Ecto neural progenitor cell (in vitro differentiated cells): ENCODE data around the gene S100PBP.

Experiments used
- DNase-seq: peaks from one replicate; pipeline ENCODE4 v3.0.0-alpha.2; 2018; ENCODE audit warnings: low spot score

The S100PBP gene

DNA sequence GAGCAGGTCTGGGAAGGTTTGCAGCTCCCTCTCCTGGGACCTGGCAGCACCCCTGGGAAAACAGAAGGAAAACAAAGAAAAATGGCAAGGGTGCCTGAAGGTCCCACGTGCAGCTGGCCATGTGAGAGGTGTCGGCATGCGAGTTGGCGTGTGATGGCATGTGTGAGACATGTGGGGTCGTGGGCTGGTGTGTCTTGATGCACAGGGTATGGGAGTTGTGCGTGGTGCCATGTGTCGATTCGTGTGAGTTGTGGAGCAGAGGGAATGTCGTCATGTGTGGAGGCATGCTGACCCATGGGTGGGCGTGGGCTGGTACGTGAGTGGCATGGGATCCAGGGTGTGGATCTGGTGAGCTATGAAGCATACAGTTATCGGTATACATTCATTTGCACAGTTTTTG, 70.2 kb downstream of the S100PBP start:
- no peak for DNase-seq

DNA sequence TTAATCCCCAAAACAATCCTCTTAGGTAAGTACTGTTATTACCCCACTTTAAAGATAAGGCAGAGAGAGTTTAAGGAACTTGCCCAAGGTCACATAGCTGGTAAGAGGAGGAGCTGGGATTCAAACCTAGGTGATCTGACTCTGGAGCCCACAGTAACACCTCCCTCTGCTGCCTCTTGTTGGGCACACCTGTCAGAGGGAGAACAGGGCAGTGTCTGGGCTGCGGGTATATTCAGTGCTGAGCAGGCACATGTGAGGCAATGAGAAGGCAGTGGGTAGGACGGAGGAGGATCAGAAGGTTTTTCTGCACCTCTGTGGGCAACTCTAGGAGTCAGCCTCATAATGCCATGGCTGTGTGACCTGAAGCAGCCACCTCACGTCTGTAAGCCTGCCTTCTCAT, 70.7 kb downstream of the S100PBP start:
- no peak for DNase-seq

DNA sequence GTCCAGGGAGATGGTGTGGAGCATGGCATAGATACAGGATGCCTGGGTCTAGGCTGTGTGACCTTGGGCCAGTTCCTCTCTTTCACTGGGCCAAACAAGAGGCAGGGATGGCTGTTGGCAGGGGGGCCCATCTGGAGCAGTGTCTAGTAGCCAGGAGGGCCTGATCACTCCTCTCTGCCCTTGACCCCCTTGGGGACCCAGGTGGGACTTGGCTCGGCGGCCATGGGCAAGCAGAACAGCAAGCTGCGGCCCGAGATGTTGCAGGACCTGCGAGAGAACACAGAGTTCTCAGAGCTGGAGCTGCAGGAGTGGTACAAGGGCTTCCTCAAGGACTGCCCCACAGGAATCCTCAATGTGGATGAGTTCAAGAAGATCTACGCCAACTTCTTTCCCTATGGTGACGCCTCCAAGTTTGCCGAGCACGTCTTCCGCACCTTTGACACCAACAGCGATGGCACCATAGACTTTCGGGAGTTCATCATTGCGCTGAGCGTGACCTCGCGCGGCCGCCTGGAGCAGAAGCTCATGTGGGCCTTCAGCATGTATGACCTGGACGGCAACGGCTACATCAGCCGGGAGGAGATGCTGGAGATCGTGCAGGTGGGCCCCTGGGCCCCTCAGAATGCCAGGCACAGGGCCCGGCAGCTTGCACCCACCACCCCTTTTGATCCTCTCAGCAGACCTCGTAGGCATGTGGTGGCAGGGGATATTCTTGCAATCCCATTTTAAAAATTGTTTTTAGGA, 71.4 kb downstream of the S100PBP start:
- DNase-seq: no peak

DNA sequence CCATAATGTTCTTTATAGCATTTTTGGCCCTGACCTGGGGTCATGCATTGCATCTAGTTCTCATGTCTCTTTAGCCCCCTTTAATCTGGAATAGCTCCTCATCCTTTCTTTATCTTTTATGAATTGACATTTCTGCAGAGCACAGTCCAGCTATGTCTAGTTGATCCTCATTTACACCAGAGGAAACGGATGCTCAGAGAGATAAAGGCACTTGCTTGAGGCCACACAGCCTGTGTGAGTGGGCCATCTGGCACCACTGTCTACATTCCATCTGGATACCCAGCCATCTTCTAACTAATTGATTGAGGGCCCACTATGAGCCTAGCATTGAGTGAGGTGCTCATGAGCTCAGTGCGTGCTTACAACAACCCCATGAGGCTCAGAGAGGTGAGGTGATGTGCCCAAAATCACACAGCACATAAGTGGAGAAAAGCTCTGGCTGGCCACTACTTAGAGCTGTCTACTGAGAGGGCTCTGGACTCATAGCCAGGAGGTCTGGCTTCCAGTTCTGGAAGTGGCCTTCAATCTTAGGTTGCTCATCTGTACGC, 72.4 kb downstream of the S100PBP start:
- no peak for DNase-seq

DNA sequence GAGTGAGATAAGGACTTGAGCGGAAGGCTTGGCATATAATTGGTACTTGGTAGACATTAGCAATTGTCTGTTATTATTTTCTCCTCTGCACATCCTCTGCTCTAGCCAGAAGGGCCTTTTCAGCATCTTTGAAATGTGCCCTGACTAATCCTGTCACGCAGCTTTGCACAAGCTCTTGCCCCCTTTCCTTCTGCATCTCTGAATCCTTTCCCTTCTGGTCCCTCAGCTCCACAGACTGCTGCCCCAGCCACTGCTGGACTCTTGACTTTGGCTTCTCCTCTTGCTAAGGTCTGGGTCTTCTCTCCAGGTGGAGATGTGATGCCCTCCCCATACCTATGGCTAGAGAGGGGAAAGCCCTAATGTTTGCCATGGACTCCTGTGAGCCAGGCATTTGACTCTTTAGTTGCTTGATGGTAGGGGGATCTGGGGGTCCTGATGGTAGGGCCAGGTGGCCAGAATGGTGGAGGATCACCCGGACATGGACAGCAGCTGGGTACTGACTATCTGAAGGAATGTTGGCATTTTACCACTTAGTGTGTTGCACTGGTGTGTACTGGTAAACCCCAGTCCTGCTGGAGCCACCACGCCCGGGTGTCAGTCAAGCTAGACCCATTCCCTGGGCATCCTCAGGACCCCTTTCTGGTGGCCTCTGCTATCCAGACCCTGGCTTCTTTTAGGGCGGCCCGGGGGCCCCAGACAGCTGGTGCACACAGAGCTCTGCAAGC, 73.2 kb downstream of the S100PBP start:
- no peak for DNase-seq

DNA sequence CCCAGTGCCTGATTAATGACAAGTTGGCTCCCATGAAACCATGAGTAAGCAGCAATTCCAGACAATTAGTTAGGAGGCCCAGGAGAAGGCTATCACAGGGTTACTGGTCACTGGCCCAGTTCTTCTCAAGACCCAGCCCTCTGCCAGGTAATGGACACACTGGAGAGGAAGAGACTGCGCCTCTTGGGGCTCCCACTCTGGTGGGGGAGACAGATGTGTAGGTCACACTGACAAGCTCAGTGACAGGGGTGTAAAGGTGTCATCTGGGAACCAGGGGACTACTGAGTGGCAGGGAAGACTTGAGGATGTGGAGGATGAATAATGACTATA, 73.8 kb downstream of the S100PBP start:
- DNase-seq: no peak

DNA sequence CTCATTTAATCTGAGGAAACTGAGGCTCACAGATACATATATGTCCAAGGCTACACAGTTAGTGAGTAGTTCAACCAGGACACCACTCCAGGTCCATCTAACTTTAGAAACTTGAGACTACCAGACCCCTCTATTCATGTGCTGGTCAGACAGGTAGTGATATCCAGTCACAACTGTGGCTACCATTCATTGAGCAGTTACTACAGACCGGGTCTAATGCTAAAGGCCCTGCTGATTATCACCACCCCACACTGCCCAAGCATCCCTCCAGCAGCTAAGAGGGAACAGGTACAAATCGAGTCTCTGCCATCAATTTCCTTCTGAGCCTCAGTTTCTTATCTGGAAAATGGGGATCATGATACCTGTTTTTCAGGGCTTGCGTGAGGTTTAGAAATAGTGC, 74.2 kb downstream of the S100PBP start:
- DNase-seq: no peak

DNA sequence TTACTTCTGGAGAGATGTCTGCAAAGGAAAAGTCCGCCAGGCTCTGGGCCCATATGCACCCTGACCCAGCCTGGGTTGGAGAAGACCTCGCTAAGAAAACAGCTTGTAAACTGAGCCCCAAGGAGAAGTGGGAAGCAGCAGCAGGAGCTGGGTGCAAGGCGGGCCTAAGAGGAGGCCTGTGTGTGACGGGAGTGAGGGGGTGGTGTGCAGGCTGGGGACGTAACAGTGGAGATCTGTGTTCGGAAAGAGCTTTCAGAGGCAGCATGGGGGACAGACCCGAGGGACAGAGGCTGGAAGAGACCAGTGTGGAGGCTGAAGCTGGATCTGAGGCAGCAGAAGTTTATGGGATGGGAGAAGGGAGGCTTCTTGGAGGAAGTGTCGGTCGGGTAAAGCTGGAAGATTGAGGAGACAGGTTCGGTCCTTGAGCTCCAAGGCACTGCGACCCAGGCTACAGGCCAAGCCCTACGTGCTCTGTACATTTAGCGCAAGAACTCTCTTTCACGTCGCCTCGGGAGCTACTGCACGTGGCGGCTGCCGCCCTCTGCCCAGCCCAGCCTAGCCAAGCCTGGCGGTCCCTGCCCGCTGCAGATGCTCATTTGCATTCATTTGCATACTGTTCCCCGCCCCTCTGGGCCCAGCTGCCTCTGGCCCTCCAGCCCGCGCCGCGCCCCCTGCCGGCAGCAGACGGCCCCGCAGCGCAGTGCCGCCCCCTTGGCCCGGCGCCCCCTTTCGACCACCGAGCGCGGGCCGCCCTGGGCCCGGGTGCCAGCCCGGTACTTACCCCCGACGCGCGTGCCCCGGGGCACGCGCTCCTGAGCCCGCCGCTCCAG, 75.1 kb downstream of the S100PBP start:
- peak; percentile 86 for DNase-seq

DNA sequence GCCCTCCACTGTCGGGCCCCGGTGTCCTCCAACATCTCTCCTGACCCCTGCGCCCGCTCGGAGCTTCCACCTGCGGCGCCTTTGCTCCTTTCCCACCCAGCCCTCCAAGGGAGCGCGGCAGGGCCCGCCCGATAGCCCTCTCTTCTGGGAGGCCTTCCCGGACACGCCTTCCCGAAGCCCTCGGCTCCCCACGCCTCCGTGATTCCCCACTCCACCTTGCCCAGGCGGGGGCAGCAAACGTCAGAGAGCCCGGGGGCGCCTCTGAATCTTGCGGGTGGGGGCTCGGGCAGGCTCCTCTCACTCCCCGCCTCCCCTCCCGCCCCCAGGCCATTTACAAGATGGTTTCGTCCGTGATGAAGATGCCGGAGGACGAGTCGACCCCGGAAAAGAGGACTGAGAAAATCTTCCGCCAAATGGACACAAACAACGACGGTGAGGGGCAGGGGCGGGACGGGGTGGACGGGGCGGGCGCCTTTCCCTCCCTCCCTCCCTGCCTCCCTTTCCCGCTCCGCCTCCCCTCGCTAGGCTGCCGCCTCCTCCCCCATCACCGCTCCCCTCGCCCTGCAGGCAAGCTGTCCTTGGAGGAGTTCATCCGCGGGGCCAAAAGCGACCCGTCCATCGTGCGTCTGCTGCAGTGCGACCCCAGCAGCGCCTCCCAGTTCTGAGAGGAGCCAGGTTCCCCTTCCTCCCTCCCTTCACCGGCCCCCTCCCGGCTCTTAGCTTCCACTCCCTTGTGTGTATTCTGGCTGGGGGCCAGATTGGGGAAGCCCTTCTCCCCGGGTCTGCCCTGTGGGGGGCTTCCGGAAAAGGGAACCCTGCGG, 76.0 kb downstream of the S100PBP start:
- peak; percentile 86 for DNase-seq

DNA sequence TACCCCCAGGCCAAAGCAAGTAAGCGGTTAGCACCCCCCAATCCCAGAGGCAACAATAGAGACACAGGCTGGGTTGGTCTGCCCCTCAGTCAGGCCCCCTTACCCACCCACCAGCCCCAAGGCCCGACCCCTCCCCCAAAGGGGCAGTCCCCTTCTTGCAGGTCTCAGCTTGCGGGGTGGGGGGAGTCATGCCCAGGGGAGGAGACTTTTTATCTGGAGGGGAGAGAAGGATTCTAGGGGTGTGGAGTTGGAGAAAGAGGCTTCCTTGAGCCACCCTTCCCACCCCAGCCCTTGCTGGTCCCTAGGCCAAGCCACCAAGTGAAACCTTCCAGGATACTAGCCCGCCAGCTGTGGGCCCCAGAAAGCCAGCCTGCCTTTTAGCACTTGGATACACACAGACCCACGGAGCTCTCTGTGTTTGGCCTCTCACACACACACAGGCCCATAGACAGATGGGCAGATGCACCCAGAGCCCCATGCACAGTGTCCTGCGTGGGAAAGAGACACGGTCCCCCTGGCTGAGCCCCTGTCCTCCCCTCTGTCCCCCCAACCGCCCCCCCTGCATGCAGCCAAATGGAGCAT, 76.7 kb downstream of the S100PBP start:
- DNase-seq: no peak

DNA sequence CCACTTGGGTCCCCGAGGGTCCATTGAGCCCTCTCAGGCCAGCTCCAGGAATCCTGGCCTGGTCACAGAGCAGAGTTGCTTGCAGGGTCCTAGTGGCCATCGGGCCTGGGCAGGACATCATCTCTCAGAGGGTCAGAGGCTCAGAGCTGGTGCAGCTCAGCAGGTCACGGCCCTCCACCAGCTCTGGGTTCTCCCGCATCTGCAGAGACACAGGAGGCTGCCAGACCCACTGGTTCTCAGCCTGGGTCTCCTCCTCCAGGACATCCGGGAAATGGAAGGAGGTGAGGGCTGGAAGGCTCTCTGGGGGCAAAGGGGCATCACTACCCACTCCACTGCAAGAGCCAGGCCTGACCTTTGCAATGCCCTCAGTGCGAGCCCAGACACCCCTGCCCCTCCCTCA, 77.2 kb downstream of the S100PBP start:
- DNase-seq: no peak

DNA sequence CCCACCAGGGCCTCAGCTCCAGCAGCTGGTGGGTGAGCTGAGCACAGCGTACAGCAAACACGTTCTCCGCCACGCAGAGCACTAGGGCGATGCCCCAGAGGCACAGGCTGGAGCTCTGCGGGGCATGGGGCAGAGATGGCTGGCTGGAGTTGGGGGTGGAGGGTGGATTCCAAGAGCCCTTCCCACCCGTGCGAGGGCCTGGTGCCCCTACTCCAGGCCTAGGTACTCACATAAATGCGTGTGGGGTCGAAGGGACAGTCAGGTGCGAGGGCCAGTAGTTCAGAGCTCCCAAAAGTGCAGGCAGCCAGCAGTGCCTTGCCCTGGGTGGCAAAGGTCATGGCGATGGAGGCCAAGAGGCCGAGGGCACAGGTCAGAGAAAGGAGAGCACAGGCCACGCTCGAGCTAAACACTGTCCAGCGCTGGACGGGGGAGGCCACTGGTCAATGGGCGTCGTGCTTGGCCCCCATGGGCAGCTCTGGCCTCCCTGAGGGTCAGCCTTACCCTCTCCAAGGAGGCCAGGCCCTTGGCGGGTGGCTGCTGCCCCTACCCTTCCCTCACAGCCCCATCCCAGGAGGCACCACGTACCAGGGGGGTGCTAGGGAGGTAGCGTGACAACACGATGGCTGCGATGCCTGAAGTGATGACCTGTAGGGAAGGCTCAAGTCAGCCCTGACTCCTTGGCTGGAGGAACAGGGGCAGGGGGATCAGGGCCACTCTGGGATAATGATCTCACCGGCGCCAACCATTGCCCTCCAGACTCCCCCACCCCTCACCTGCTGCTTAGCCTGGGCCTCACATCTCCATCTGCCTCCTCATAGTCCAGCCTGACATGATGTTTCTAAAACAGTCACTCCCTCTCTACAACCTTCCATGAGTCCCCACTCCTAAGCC, 78.1 kb downstream of the S100PBP start:
- no peak for DNase-seq

DNA sequence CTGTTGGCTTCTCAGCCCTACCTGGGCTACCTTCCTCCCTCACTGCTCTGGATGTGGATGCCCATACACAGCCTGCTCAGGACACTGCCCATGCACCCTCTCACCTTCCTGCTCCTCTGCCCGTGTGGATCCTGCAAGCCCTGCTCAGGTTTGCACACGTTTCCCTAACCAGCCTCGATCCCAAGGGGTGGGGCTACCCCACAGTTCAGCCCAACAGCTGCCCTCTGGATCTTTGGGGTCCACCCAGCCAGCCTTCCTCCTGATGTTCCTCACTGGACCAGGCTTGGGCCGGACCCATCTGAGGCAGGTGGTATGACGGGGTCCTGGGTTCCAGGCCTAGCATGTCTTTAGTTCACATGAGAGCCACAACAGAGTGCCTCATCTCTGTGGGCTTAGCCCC, 79.0 kb downstream of the S100PBP start:
- no peak for DNase-seq

DNA sequence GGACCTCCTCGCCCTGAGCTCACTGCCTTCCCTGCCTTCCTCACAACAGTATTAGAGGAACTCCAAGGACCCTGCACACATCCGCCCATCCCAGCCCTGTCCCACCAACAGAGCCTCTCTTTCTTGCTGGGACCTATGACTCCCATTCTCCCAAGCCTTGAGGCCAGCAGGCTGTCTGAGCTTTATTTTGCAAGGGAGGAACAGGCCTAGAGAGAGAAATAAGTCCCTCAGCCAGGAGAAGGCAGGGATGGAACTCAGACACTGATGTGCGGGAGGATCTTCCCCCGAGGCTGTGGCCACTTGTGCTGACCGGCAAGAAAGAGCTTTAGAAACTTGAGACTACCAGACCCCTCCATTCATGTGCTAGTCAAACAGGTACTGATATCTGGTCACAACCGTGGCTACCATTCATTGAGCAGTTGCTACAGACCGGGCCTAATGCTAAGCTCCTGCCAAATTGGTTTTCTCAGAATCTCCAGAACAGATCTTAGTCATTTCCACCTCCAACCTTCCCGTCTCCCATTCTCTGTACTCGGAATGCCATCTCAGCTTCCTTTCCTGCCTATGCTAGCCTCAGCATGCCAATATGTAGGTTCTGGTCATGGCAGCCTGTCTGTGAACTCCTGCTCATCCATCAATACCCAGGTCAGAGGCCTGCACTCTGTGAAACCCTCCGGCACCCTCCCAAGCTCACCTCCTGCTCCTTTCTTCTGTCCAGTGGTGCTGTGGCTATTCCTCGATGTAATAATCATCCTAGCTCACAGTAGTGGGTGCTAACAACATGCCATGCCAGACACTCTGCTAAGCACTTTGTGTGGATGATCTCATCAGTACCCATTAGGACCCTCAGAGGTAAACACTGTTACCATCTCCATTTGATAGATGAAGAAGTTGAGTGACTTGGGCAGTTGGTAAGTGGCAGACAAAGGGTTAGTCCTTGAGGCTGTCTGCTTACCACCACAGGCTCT, 79.9 kb downstream of the S100PBP start:
- no peak for DNase-seq

DNA sequence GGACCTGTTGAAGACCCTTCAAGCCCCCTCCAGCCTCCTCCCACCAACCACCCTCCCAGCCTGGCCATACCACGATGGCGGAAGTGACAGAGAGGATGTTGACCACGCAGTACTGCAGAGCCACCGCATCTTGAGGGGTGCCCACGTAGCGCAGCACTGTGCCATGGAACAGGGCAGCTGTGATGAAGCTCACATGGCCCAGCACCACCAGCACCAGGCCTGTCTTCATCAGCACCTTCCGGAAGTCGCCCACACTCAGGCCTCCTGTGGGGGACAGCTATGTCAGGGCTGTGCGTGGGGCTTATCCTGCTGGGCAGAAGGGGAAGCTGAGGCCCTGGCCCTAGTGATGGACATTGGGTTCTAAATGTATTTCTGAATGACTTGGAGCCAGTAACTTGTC, 80.6 kb downstream of the S100PBP start:
- DNase-seq: no peak

DNA sequence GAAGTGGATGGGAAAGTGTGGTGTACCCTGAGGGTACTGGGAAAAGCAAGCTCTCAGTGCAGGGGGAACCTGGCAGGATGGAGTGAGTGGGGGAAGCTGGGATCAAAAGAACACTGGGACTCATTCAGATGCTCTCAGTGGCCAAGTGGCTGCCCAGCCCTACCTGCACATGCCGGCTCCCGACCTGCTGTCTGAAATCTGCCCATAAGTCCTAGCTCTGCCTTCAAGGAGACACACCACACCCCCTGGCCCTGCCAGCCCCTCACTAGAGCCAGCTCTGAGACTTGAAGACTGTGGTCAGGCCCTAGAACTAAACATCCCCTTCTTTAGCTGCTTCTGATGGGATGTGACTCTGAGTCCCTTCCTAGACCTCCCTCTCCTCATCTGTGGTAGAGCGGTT, 81.5 kb downstream of the S100PBP start:
- no peak for DNase-seq

DNA sequence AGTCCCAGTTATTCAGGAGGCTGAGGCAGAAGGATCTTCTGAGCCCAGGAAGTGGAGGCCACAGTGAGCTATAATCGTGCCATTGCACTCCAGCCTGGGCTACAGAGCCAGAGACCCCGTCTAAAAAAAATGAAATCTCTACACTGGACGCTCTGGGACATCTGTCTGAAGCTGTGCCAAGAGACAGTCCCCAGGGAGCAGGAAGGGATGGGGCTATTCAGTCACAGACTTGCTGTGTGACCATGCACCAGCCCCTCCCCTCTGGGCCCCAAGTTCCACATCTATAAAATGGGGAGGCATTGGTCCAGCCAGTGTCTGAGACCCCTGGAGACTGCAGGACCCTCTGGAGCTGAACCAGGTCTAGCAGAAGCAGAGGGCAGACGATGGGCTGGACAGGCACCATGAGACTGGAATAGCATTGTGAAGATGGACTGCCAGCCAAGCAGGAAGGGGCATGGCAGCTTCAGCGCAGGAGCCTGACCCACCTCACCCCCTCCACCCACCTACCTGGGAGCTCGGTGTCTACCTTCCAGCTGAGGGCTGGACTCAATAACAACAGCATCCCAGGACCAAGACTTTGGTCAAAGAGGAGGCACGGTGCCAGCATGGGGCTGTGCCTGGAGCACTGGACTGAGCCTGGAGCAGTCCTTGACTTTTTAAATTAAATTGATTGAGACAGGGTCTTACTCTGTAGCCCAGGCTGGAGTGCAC, 82.3 kb downstream of the S100PBP start:
- DNase-seq: no peak

DNA sequence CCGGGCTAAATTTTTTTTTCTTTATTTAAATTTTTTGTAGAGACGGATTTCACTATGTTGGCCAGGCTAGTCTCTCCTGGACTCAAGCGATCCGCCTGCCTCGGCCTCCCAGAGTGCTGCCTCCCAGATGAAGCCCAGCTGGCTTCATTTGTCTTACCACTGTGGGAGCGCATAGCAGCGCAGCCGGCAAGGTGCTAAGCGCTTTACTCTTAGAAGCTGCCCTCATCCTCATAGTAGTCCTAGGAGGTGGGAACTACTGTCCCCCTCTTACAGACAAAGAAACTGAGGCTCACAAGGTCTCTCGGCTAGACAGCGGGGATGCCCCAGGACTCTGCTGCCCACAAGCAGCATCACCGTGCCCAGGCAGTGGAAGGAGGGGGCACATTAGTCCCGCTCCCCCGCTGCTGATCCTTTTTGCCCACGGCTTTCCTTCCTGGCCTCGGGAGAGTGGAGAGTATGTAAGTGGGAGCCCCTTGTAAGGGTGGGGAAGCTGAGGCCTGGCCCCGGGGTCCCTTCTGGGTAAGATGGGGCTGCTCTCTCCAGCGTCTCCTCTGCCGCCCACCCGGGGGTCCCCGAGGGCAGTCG, 83.0 kb downstream of the S100PBP start:
- no peak for DNase-seq
